HT-29 (cell line): ENCODE data around the gene WDR53. TPM values are rescaled to one million over a fixed set of nuclear protein-coding genes. Genes with fewer than 3 reads are reported as not detected.
"Not testable (repeated sequence)": the region's sequence is repeated elsewhere in the genome, so short reads cannot be mapped to it uniquely, and the experiment has no call there.

ENCODE experiments used
- DNase-seq: peaks from one replicate; pipeline ENCODE4 v3.0.0-alpha.2; 2015; ENCODE audit warnings: low spot score
- total RNA-seq: library from RNA; depleted of rRNA; stranded (reverse); fragments of >200 nt; shearing (Covaris generic); gene quantifications from 2 replicates; pipeline ENCODE4 v1.2.3, GENCODE V29; 2014

Gene WDR53
- total RNA-seq, 1 experiment from 2014 or later = 5.3 TPM

DNA sequence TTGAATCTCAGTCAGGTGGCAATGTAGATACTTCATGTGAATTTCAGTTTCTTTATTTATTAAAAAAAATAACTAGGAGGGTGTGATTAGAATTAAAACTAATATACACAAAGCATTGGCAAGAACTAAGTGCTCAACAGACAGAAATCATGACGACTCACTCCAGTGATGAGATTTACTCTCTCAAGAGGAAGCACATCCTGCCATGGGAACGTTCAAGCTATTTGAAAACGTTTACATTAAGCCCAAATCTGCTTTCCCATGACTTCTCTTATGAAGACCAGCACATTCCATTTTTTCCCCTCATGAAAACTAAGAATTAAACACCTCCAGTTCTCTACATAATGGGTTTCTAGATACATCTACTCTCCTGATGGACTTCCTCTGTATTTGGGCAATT, 8.5 kb downstream of the WDR53 start:
- DNase-seq = no peak

DNA sequence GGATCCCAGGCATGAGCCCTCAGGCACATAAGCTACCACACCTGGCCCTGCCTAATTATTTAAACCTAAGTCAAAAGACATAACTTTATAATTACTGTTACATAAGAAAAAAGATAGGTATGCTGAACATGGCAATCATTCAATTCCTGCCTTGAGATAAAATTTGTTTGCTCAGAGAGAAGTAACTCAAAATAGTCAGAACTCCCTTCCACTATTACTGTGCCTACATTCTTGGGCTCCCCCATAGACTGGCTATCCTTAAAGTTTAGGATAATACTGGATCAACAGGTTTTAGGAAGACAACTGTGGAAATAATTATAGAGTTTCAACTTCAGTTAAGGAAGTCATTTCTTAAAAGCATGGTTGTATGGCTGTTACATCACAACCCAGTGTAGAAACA, 9.9 kb downstream of the WDR53 start:
- no peak for DNase-seq

DNA sequence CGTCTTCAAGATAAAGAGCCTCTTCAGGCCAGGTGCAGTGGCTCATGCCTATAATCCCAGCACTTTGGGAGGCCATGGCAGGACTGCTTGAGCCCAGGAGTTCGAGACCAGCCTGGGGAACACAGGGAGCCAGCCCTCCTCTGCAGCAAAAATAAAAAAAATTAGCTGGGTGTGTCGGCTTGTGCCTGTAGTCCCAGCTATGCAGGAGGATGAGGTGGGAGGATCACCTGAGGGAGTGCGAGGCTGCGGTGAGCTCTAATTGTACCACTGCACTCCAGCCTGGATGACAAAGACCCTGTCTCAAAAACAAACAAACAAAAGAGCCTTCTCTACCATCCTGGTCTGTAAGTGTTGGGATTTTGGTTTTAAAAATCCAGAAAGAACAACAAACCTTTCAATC, 11.1 kb downstream of the WDR53 start:
- DNase-seq = no peak

DNA sequence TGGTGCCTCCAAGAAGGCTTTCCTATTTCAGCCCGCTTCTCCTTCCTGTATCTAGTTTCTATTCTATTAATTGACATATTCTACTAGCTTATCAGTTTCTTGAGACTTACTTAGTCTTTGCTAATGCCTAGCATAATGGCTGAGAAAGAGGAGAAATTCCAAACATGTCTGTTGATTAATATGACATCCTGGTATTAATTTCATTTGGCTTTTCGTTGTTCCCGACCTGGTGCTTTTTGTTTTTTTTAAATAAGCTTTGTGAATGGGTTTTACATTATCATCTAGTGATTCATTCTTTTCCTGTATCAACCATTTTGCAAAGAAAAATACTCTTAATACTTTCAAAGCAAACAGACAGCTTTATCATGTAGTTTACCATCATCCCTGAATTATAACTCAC, 13.1 kb downstream of the WDR53 start:
- DNase-seq = no peak

DNA sequence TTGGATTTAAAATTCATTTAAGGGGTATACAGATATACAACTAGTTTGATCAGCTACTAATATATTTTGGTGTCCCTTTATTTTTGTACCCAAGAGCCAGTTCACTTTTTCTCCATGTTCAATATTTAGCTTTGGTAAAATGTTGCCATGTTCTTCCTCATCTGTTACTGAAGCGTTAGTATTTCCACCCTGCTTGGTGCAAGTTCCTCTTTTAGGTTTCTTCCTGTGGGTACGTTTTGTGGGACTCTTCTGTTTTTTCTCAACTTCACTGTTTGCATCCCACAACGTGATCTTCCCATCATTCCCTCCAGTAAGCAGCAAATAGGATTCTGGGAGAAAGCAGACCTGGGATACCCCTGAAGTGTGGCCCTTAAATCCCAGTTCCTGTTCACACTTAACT, 14.1 kb downstream of the WDR53 start:
- DNase-seq = no peak

DNA sequence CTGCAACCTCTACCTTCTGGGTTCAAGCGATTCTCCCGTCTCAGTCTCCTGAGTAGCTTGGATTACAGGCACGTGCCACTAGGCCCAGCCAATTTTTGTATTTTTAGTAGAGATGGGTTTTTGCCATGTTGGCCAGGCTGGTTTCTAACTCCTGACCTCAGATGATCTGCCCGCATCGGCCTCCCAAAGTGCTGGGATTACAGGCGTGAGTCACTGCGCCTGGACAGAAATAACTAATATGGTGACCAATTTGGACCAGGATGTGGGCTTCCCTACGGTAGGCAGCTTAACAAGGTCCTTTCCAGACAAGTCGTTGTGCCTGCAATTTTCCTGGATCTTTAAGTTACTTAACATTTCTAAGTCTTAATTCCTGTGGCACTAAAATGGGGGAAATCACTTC, 14.8 kb downstream of the WDR53 start:
- DNase-seq = no peak

DNA sequence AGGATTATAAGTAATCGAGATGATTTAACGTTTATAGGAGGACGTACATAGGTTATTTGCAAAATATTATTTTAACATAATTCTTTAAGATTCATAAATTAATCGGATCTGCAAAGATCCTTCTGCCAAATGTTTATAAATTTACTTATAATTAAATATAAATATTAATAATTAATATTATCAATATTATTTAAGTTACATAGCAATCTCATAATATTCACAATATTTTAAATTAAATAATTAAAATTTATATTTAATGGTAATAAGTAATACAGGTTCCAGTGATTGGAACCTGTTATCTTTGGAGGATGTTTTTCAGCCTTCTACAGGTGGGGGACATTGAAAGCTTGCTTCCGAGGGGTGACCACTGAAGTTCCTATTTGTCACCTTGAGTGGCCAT, 16.1 kb downstream of the WDR53 start:
- DNase-seq = no peak

DNA sequence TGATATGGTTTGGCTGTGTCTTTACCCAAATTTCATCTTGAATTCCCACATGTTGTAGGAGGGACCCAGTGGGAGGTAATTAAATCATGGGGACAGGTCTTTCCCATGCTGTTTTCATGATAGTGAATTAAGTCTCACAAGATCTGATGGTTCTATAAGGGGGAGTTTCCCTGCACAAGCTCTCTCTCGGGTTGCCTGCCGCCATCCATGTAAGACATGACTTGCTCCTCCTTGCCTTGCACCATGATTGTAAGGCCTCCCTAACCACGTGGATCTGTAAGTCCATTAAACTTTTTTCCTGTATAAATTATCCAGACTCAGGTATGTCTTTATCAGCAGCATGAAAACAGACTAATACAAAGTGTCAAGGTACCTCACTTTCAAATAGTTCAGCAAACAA, 18.2 kb downstream of the WDR53 start:
- DNase-seq = not testable (repeated sequence)

DNA sequence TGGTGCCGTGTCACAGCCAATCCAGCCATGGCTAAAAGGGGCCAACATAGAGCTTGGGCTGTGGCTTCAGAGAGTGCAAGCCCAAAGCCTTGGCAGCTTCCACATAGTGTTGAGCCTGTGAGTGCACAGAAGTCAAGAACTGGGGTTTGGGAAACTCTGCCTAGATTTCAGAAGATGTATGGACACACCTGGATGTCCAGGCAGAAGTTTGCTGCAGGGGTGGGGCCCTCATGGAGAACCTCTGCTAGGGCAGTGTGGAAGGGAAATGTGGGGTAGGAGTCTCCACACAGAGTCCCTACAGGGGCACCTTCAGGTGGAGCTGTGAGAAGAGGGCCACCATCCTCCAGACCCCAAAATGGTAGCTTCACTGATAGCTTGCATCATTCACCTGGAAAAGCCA, 19.0 kb downstream of the WDR53 start:
- DNase-seq = not testable (repeated sequence)

DNA sequence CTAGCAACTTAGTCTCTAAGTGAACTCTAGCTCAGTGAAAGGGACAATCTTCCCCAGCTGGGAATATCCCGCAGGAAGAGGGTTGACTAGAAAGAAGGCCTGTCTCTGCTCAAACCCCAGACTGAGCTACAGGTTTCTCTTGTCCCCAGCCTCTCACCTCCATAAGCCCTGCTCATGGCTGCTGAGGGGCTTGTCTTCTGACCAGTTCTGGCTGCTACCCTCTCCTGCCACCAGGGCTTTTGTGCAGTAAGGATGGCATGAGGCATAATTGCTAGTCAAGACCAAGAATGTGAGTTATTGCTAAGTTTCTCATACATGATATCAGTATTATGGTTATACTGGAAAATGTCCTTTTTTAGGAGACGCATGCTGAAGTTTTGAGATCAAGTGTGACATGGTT, 21.3 kb downstream of the WDR53 start:
- no peak for DNase-seq

DNA sequence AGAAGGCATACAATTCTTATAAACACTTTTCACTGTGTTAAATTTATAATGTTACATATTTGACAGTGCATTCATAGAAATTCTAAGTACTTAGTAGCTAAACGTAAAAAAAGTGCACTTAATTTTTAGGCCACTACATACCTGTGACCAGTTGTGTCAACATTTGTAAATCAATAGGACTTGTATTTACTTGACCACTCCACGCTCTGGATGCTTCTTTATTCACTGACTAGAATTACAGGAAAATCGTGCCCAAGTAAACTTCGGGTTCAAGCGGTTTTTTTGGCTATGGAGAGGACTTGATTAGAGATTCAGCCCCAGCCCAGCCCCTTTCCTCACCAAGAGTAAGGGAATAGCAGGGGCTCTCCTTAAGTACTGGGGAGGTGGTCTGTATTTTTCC, 21.8 kb downstream of the WDR53 start:
- DNase-seq = no peak

DNA sequence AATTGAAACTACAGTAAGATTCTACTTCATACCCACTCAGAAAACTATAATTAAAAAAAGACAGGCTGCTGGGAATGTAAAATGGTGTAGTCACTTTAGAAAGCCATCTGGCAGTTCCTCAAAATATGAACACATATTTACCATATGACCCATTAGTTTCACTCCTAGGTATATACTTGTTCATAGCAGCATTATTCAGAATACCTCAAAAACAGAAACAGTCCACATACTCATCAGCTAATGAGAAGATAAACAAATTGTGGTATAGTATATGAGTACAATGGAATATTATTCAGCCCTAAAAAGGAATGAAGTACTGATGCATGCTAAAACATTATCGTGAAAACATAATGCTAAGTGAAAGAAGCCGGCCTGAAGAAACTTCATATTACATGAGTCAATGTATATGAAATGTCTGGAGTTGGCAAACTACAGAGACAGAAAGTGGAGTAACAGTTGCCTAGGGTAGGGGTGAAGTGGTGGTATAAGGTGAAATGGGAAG, 23.8 kb downstream of the WDR53 start:
- DNase-seq = no peak

DNA sequence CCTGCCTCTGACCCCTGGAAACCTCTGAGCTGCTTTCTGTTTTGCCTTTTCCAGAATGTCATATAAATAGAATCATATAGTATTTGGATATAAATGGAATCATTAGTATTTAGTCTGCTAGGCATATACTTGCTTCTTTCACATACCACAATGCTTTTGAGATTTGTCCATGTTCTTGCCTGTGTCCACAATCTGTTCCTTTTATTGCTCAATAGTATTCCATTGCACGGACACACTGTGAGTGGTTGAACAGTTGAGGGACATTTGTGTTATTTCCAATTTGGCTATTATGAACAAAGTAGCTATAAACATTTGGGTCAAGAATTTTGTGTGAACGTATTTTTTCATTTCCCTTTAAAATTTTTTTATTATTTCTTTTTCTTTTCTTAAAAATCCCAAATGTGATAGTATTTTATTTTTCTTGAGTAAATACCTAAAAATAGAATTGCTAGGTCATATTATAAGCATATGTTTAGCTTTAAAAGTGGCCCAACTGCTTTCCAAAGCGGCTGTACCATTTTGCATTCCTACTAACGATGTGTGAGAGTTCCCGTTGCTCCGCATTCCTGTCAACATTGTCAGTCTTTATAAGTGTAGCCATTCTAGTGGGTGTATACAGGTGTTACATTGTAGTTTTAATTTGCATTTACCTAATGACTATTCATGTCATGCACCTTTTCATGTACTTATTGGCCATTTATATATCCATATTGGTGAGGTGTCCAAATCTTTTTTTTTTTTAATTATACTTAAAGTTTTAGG, 26.5 kb downstream of the WDR53 start:
- no peak for DNase-seq

DNA sequence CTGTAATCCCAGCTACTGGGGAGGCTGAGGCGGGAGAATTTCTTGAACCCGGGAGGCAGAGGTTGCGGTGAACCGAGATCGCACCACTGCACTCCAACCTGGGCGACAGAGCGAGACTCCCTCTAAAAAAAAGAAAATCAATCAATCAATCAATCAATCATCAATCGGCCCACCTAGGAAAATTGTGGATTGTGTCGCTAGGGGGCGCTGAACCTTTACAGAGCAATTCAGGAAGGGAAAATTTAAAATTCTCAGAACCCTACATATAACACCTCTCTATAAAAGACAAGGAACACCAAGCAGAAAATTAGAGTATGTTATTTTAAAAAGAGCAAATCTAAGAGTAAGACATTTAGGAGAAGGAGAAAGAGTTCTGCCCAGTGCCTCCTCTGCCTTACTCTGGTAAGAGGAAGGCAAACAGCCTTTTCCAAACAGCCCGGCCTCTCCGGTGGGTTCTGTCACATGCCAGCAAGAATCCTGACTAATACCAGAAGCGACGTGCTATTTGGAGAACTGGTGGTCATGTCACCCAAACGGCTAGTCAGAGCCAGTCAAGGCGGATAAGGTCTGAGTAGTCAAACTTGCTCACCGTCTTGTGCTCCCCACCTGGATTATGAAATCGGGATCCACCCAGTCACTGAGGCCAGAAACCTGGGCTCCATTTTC, 30.9 kb downstream of the WDR53 start:
- DNase-seq = peak; percentile 42

DNA sequence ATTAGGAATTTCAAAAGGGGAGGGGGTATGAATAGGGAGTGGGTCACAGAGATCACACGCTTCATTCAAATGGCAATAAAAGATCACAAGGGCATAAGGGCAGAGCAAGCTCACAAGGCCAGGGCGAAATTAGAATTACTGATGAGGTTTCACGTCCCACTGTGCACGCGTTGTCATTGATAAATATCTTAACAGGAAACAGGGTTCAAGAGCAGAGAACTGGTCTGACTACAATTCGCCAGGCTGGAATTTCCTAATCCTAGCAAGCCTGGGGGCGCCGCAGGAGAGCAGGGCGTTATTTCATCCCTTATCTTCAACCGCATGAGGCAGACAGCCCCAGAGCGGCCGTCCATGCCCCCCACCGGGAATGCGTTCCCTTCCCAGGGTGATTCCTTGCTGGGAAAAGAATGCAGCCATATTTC, 35.1 kb downstream of the WDR53 start:
- no peak for DNase-seq

DNA sequence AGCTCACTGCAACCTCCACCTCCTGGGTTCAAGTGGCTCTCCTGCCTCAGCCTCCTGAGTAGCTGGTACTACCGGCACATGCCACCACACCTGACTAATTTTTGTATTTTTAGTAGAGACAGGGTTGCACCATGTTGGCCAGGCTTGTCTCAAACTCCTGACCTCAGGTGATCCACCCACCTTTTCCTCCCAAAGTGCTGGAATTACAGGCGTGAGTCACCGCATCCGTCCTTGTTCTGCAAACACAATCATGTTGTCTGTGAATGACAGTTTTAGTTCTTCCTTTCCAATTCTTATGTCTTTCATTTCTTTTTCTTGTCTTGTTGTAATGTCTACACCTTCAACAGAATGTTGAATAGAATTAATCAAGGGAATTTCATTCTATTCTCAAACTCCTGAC, 36.9 kb downstream of the WDR53 start:
- DNase-seq = no peak

DNA sequence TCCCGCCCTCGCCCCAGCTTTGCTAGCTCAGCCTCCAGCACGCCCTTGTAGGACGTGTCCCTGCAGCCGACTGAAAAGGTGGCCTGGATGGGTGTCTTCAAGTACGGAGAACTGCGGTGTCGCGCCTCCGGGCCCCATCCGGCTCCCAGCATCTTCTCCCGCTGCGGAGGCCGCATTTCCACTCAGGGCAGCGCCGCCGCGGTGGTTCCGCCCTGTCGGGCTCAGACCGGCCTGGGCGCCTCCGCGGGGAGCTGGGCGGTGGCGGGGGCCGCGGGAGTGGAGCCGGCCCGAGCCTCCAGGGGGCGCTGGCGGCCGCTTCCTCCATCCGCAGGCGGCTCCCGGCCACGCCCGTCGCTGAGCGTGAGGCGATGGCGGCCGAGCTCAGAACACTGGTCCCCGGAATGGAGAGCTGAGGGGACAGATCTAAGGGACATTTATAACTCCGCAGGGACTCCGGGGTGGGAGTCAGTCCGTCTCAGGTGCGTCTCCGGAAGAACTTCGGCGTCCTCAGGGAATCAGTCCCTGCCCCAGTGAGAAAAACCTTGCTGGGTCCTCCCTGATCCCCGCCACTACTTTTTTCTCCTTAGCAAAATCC, 39.6 kb downstream of the WDR53 start:
- DNase-seq = no peak

DNA sequence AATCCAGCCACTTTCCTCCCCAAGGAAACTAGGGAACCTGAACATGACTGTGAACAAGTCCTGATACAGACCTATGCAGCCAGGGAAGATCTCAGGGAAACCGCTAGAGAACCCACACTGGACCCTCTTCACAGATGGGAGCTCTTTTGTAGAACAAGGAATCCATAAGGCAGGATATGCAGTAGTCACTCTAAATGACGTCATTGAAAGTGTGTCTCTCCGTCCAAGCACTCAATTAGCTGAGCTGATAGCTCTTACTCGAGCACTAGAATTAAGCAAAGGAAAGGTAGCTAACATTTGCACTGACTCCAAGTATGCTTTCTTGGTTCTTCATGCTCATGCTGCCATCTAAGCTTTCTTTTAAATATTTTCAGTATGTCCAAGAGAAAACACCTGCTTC, 43.2 kb downstream of the WDR53 start:
- DNase-seq = no peak

DNA sequence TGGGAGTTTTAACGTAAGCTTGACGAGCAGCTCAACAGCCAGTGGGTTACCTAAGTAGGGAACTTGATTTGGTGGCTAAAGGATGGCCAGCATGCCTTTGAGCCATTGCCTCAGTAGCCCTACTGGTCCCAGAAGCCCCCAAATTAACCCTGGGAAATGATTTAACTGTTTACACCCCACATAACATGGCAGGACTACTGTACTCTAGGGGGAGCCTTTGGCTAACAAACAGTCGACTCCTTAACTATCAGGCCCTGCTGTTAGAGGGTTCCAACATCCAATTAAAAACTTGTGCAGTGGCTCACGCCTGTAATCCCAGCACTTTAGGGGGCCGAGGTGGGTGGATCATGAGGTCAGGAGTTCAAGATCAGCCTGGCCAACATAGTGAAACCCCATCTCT, 43.8 kb downstream of the WDR53 start:
- peak; percentile 29 for DNase-seq

DNA sequence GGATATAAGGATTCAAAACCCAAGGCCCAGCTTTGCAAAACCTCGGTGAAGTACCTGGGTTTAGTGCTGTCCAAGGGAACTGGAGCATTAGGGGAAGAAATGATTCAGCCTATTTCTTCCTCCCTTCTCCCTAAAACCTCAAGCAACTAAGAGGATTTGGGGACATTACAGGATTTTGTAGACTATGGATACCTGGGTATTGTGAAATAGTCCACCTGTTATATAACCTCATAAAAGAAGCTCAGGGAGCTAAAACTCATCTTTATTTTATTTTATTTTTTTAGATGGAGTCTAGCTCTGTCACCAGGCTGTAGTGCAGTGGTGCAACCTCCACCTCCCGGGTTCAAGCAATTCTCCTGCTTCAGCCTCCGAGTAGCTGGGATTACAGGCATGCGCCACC, 44.5 kb downstream of the WDR53 start:
- DNase-seq = no peak

DNA sequence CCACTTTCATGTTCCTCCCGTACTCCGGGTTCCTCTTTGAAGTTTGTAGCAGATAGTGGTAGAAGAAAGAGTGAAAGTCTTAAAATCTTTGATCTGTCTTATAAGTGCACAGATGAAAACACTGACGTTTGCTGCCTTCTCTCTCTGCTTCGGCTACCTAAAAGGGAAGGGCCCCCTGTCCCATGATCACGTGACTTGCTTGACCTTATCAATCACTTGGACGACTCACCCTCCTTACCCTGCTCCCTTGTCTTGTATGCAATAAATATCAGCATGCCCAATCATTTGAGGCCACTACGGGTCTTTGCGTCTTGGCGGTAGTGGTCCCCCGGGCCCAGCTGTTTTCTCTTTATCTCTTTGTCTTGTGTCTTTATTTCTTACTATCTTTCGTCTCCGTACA, 47.1 kb downstream of the WDR53 start:
- DNase-seq = not testable (repeated sequence)

DNA sequence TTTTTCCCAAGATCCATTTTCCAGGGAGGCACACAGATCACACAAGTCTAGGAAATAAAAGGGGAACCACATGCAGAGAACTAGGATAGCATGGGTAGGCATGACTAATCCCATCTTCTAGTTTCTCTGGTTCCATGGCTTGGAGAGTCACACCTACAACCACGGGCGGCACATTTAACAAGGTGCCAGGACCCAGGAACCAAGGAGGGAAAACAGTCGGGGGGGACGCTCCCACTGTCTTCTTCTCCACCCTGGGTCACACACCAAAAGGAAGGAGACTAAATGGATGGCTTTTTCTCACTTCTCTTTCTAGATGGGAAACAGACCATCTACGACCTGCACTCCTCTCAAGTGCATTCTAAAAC, 48.7 kb downstream of the WDR53 start:
- DNase-seq = no peak
